Measurements from ENCODE around the gene SPEN.

Gene SPEN

DNA sequence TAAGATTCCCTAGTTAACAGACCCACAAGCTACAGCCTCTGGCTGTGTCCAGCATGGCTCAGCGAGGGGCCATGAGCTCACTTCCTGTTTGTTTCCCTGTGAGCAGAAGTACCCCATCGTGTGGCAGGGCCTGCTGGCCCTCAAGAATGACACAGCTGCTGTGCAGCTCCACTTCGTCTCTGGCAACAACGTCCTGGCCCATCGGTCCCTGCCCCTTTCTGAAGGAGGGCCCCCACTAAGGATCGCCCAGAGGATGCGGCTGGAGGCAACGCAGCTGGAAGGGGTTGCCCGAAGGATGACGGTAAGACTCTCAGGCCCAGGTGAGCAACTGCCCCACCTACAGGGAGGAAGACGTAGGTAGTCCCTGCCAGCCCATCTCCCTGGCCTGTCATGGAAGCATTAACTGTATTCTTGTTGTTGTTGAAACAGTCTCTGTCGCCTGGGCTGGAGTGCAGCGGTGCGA lies 90.2 kb downstream of the SPEN start:
- no peaks in the 10 kb centered on the region for H4K20me1 ChIP-seq (ENCODE audit: insufficient read depth, low read length, poor library complexity, severe bottlenecking)
- no peaks in the 10 kb centered on the region for H3K9me3 ChIP-seq (ENCODE audit: insufficient read depth, low read depth, low read length)

DNA sequence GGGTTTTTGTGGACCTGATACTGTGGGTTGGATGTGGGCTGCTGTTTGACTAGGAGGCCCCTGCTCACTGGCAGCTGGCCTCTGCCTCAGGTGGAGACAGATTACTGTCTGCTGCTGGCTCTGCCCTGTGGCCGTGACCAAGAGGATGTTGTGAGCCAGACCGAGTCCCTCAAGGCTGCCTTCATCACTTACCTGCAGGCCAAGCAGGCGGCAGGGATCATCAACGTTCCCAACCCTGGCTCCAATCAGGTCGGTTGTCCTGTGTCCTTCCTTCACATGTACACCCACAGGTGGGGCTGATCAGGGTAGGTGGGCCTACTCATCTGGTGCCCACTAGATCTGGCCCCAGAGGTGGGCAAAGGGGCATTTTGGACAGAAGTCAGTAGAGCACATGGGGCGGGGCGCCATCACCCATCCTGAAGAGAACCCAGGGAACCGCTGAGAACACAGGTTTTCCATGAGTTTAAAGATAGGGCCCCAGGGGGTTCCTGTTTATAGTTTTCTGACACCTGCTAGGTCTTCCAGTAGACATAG lies 91.2 kb downstream of the SPEN start:
- no peak overlapping the region for H3K4me3 ChIP-seq (ENCODE audit: low read length, poor library complexity, severe bottlenecking)
- no peaks in the 10 kb centered on the region for H3K9me2 ChIP-seq (replicated peaks; ENCODE audit: low read depth, low read length)
- H3K9me3 ChIP-seq (ENCODE audit: insufficient read depth, low read depth, low read length) = no peaks in the 10 kb centered on the region
- no peaks in the 10 kb centered on the region for H4K20me1 ChIP-seq (ENCODE audit: insufficient read depth, low read length, poor library complexity, severe bottlenecking)
- H3K27me3 ChIP-seq (ENCODE audit: insufficient read depth, low read length, poor library complexity, severe bottlenecking) = no peaks in the 10 kb centered on the region
- H3K4me2 ChIP-seq (ENCODE audit: low read depth, low read length, poor library complexity, severe bottlenecking) = no peak overlapping the region
- H3K36me3 ChIP-seq (ENCODE audit: insufficient read depth, low read length) = peaks cover 93% of the 10 kb centered on the region; the same call in 1 of the 2 replicates
- no peak overlapping the region for H3K9ac ChIP-seq (ENCODE audit: low read depth, low read length, poor library complexity, severe bottlenecking)
- H3K79me2 ChIP-seq (ENCODE audit: insufficient read depth, low read length) = no peaks in the 10 kb centered on the region
- no peaks in the 10 kb centered on the region for H3K4me1 ChIP-seq (ENCODE audit: insufficient read depth, low read length, poor library complexity, severe bottlenecking)
- TF ChIP-seq, protein P1, sequence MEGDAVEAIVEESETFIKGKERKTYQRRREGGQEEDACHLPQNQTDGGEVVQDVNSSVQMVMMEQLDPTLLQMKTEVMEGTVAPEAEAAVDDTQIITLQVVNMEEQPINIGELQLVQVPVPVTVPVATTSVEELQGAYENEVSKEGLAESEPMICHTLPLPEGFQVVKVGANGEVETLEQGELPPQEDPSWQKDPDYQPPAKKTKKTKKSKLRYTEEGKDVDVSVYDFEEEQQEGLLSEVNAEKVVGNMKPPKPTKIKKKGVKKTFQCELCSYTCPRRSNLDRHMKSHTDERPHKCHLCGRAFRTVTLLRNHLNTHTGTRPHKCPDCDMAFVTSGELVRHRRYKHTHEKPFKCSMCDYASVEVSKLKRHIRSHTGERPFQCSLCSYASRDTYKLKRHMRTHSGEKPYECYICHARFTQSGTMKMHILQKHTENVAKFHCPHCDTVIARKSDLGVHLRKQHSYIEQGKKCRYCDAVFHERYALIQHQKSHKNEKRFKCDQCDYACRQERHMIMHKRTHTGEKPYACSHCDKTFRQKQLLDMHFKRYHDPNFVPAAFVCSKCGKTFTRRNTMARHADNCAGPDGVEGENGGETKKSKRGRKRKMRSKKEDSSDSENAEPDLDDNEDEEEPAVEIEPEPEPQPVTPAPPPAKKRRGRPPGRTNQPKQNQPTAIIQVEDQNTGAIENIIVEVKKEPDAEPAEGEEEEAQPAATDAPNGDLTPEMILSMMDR (conservative IDR thresholded peaks at IDR 0.05; ENCODE audit: low read length) = no peak
- no peak for TF ChIP-seq EZH2phosphoT487 (IDR thresholded peaks at IDR 0.05; ENCODE audit: borderline replicate concordance)
- no peak overlapping the region for H2AFZ ChIP-seq (ENCODE audit: low read length)
- no peaks in the 10 kb centered on the region; the same call in 1 of the 2 replicates for H3F3A ChIP-seq (ENCODE audit: low read depth)

More for the DNA sequence above, 90.2 kb downstream of the SPEN start:
- Histone ChIP-seq H3F3A (ENCODE audit: low read depth) (no peaks in the 10 kb centered on the region; the same call in 1 of the 2 replicates), H2AFZ (ENCODE audit: low read length) (no peak overlapping the region), H3K4me3 (ENCODE audit: low read length, poor library complexity, severe bottlenecking) (no peak overlapping the region), H3K27me3 (ENCODE audit: insufficient read depth, low read length, poor library complexity, severe bottlenecking) (no peaks in the 10 kb centered on the region), H3K9ac (ENCODE audit: low read depth, low read length, poor library complexity, severe bottlenecking) (no peak overlapping the region), H3K4me1 (ENCODE audit: insufficient read depth, low read length, poor library complexity, severe bottlenecking) (no peaks in the 10 kb centered on the region), H3K9me2 (replicated peaks; ENCODE audit: low read depth, low read length) (no peaks in the 10 kb centered on the region), H3K79me2 (ENCODE audit: insufficient read depth, low read length) (no peaks in the 10 kb centered on the region), H3K4me2 (ENCODE audit: low read depth, low read length, poor library complexity, severe bottlenecking) (no peak overlapping the region), H3K36me3 (ENCODE audit: insufficient read depth, low read length) (peaks cover 93% of the 10 kb centered on the region; the same call in 1 of the 2 replicates)
- TF ChIP-seq, protein P1 (conservative IDR thresholded peaks at IDR 0.05; ENCODE audit: low read length) = no peak; the same call in 1 of the 2 replicates
- TF ChIP-seq EZH2phosphoT487 (IDR thresholded peaks at IDR 0.05; ENCODE audit: borderline replicate concordance) = no peak

DNA sequence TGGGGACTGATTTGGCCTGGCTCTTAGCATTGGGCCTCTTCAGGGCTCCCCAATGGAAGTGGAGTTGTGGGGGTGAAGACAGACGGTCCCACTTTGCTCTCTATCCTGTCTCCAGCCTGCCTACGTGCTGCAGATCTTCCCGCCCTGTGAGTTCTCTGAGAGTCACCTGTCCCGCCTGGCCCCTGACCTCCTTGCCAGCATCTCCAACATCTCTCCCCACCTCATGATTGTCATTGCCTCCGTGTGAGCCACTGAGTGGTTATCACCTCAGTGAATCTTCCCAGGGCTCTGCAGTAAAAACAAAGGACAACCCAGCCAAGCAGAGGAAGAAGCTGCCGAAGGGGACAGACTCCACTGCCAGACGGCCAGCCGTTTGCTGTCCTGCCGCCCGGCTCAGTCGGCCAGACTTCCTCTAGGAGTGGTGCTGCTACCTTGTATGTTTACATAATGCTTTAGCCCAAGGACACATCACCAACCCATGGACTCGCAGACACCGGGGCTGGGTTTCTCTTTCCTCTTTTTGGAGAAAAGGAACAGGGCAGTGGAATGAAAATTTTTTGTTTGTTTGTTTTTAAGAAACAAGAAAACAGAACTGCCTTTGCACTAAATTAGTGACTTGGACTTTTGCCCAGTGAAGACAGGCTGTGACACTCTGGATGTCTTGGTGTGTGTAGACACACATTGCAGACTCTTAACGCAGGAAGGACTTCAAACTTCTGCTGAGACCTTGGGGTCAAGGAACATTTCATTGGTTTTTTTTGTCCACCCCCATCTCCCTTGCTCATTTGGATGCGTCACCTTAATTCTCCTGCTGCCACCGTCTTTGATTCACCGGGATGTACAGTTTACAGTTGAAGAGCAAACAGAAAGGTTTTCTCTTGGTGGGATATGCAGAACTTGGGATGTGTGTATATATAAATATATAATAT lies 91.9 kb downstream of the SPEN start:
- peaks cover 93% of the 10 kb centered on the region; the same call in 1 of the 2 replicates for H3K36me3 ChIP-seq (ENCODE audit: insufficient read depth, low read length)
- H3K9me3 ChIP-seq (ENCODE audit: insufficient read depth, low read depth, low read length) = no peaks in the 10 kb centered on the region
- no peak overlapping the region for H3K4me2 ChIP-seq (ENCODE audit: low read depth, low read length, poor library complexity, severe bottlenecking)
- no peak overlapping the region for H2AFZ ChIP-seq (ENCODE audit: low read length)
- TF ChIP-seq, protein P1 (conservative IDR thresholded peaks at IDR 0.05; ENCODE audit: low read length) = no peak
- TF ChIP-seq EZH2phosphoT487 (IDR thresholded peaks at IDR 0.05; ENCODE audit: borderline replicate concordance) = no peak
- H3K9me2 ChIP-seq (replicated peaks; ENCODE audit: low read depth, low read length) = no peaks in the 10 kb centered on the region
- no peaks in the 10 kb centered on the region for H3K27me3 ChIP-seq (ENCODE audit: insufficient read depth, low read length, poor library complexity, severe bottlenecking)
- H3K4me1 ChIP-seq (ENCODE audit: insufficient read depth, low read length, poor library complexity, severe bottlenecking) = no peaks in the 10 kb centered on the region
- no peak overlapping the region for H3K9ac ChIP-seq (ENCODE audit: low read depth, low read length, poor library complexity, severe bottlenecking)
- H3K79me2 ChIP-seq (ENCODE audit: insufficient read depth, low read length) = no peaks in the 10 kb centered on the region
- H3F3A ChIP-seq (ENCODE audit: low read depth) = no peaks in the 10 kb centered on the region; the same call in 1 of the 2 replicates
- H4K20me1 ChIP-seq (ENCODE audit: insufficient read depth, low read length, poor library complexity, severe bottlenecking) = no peaks in the 10 kb centered on the region
- H3K4me3 ChIP-seq (ENCODE audit: low read length, poor library complexity, severe bottlenecking) = no peak overlapping the region
